ENCODE data around the gene APOBEC3C.
"Not testable (repeated sequence)": the region's sequence is repeated elsewhere in the genome, so short reads cannot be mapped to it uniquely, and the experiment has no call there.

Gene APOBEC3C

DNA sequence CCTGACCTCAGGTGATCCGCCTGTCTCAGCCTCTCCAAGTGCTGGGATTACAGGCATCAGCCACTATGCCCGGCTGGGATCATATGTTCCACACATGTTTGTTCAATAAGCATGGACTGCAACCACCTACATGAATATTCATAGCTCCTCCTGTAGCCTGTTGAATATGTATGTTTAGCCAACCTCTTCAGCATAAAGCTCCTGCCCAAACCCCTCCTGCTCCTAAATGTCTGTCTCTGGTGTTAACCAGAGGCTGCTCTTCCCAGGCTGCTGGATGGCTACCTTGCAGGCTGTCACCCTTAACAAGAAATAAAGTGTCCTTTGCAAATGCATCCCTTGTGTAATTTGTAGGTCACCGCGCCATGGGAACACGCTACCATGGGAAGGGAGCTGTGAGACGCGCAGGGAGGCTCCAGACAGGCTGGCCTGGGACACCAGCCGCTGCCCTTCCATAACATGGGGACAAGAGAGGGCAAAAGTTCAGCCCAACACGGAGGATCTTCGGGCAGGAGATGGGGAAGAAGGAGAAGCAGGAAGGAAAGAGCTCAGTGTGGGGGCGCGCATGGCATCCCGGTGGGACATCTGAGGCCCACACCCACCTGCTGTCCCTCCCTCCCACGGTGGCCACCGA is 6.1 kb downstream of the APOBEC3C start:
- DNase-seq (ENCODE audit: low read depth in 2 of 2) = not testable (repeated sequence)

- DNase-seq (ENCODE audit: low read depth in 2 of 2) = no peak
Measured at GRCh38 chr22:39021552-39022250, 7.6 kb downstream of the APOBEC3C start.

- DNase-seq (ENCODE audit: low read depth in 2 of 2) = no peak
Measured at GRCh38 chr22:39024519-39025308, 10.7 kb downstream of the APOBEC3C start.

DNA sequence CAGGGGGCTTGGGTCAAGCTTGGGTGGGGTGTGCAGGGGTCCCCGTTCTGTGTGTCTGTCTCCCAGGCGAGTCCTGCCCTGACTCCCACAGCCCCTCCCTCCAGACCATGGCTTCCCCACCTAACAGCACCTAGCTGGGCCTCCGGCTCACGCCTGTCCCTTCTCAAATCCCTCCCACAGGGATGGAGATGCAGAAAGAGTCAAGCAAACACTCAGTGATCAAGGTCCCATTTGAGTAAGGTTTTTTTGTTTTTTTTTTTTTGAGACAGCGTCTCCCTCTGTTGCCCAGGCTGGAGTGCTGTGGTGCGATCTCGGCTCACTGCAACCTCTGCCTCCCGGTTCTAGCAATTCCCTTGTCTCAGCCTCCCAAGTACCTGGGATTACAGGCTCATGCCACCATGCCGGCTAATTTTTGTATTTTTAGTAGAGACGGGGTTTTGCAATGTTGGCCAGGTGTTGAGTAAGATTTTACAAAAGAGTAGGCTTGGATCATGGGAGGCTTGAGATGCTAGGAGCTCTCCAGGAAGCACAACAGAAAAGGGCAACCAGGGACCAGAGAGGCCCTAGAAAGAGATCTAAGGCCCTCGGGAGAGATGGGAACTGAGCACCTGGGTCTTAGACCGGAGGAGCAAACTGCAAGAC is 12.6 kb downstream of the APOBEC3C start:
- DNase-seq (ENCODE audit: low read depth in 2 of 2) = no peak

DNA sequence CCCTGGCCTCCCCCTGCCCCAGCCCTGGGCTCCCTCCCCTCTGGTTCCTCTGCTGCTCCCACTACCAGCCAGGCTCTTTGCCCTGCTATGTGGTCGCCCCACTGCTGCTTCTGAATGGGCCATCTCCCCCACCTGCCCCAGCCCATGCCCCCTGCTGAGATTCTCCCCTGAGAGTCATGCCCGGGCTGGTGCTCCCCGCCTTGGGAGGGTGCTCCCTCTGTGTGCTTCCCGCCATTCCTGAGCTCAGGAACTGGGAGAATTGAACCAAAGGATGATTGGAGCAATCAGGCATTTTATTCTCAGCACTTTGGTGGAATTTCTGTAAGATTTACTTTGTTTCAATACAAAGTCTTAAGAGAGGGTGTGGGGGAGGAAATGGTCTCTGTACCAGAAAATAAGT is 13.7 kb downstream of the APOBEC3C start:
- no peak for DNase-seq (ENCODE audit: low read depth in 2 of 2)

DNA sequence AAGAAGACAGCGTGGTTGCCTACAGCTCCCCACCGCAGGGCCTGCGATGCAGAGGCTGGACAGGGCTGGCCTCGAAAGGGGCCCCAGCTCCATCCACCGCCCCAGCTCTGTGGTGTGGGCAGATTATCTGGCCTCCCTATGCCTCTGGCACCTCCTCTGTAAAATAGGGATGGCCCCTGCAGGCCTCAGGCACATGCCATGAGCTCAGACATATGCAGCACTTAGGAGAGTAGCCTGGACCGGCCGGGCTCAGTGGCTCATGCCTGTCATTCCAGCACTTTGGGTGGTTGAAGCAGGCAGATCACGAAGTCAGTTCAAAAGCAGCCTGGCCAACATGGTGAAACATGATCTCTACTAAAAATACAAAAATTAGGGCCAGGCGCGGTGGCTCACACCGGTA is 14.2 kb downstream of the APOBEC3C start:
- no peak for DNase-seq (ENCODE audit: low read depth in 2 of 2)

DNA sequence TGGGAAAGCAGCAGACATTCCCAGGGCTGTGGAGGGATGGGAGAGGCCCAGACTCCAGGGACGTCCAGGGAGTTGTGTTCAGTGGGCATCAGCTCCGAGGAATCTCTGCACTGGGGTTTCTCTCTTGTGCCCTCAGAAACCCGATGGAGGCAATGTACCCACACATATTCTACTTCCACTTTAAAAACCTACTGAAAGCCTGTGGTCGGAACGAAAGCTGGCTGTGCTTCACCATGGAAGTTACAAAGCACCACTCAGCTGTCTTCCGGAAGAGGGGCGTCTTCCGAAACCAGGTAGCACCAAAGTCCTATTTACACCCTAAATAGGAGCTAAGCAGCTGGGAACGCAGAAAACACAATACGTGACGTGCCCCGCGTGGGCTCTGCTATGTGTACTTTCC is 15.2 kb downstream of the APOBEC3C start:
- no peak for DNase-seq (ENCODE audit: low read depth in 2 of 2)

GRCh38 chr22:39030705-39031104 is 16.6 kb downstream of the APOBEC3C start:
- DNase-seq (ENCODE audit: low read depth in 2 of 2) = no peak

DNA sequence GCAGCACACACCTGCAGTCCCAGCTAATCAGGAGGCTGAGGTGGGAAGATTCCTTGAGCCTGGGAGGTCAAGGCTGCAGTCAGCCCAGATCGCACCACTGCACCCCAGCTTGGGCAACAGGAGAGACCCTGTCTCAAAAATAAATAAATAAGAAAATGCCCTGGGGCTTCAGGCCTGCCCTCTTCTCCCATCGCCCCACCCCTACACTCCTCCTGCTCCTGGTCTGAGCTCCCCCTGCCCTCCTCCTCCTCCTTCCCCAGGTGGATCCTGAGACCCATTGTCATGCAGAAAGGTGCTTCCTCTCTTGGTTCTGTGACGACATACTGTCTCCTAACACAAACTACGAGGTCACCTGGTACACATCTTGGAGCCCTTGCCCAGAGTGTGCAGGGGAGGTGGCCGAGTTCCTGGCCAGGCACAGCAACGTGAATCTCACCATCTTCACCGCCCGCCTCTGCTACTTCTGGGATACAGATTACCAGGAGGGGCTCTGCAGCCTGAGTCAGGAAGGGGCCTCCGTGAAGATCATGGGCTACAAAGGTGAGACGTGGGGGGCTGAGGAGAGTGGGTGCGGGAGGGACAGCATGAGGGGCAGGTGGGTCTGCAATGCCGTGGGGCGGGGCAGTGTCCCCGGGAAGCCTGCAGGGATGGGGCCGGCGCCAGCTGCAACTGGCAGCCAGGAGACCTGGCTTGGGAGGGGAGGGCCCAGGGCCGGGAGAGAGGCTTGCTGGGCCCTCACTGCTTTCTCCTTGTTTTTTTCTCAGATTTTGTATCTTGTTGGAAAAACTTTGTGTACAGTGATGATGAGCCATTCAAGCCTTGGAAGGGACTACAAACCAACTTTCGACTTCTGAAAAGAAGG is 17.6 kb downstream of the APOBEC3C start:
- not testable (repeated sequence) for DNase-seq (ENCODE audit: low read depth in 2 of 2)

DNA sequence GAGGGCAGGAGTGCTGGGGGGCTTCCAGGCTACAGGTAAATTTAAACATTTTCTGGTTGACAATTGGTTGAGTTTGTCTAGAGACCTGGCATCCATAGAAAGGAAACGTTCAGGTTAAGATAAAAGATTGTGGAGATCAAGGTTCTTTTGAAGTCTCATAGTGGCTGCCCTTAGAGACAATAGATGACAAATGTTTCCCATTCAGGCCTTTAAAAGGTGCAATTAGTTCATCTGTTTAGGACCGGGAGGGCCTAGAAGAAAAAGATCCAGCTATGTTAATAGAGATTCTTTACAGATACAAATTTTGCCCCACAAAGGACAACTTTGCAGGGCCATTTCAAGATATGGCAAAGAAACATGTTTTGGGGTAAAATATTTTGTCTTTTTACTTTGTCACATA is 23.0 kb downstream of the APOBEC3C start:
- DNase-seq (ENCODE audit: low read depth in 2 of 2) = not testable (repeated sequence)

DNA sequence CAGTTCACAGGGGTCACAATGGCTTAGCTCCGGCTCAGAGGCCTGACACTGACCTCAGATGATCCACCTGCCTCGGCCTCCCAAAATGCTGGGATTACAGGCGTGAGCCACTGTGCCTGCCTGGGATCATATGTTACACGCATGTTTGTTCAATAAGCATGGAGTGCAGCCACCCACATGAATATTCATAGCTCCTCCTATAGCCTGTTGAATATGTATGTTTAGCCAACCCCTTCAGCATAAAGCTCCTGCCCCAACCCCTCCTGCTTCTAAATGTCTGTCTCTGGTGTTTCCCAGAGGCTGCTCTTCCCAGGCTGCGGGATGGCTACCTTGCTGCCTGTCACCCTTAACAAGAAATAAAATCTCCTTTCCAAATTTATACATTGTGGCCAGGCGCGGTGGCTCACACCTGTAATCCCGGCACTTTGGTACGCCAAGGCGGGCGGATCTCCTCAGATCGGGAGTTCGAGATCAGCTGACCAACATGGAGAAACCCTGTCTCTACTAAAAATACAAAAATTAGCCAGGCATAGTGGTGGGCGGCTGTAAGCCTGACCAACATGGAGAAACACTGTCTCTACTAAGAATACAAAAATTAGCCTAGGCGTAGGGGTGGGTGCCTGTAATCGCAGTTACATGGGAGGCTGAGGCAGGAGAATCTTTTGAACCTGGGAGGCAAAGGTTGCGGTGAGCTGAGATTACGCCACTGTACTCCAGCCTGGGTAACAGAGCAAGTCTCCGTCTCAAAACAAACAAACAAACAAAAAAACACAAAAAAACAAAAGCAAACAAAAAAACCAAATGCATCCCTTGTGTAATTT is 25.5 kb downstream of the APOBEC3C start:
- DNase-seq (ENCODE audit: low read depth in 2 of 2) = no peak

GRCh38 chr22:39040155-39040537 is 26.1 kb downstream of the APOBEC3C start:
- DNase-seq (ENCODE audit: low read depth in 2 of 2) = not testable (repeated sequence)

DNA sequence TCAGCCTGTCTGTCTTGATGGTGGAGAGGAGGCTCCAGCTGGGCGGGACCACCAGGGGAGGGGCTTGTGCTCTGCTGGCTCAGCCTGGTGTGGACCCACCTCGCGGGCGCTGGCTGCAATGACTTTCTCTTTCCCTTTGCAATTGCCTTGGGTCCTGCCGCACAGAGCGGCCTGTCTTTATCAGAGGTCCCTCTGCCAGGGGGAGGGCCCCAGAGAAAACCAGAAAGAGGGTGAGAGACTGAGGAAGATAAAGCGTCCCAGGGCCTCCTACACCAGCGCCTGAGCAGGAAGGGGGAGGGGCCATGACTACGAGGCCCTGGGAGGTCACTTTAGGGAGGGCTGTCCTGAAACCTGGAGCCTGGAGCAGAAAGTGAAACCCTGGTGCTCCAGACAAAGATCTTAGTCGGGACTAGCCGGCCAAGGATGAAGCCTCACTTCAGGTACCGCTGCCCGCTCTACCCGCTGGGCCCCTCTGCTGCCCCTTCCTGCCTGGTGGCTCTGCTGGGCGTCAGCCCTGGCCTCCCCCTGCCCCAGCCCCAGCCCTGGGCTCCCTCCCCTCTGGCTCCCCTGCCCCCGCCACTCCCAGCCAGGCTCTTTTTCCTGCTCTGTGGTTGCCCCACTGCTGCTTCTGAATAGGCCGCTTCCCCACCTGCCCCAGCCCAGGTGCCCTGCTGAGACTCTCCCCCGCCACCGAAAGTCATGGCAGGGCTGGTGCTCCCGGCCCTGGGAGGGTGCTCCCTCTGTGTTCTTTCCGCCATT is 26.7 kb downstream of the APOBEC3C start, which contains the start of gene APOBEC3F:
Gene APOBEC3F, plus strand, starts transcription at position 327 of the 759 bp plus-strand sequence. Its CDS starts 97 bp downstream, at position 424.
- not testable (repeated sequence) for DNase-seq (ENCODE audit: low read depth in 2 of 2)

DNA sequence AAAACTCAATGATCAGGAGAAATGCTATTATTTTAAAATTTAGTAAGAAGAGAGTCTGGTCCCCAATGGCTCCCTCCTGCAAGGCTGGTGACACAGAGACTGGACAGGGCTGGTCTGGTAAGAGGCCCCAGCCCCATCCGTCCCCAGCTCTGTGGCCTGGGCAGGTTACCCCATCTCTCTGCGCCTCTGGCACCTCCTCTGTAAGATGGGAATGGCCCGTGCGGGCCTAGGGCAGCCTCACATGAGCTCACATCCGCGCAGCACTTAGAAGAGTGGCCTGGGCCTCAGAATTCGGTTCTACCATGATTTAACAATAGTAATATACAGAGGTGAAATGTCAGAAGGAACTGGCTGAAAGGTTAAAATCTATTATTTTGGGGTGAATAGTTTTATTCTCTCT is 27.9 kb downstream of the APOBEC3C start:
- no peak for DNase-seq (ENCODE audit: low read depth in 2 of 2)

DNA sequence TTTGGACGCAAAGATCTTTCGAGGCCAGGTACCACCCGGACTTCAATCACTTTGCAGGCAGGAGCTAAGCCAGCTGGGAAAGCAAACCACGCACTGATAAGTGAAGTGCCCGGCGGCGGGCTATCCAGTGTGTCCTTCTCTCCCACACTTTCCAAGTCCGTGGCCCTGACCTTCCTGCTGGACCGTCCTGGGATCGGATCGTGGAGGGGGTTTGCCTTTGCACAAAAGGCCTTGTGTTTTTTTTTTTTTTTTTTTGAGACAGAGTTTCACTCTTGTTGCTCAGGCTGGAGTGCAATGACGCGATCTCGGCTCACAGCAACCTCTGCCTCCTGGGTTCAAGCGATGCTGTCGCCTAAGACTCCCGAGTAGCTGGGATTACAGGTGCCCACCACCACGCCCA is 29.0 kb downstream of the APOBEC3C start:
- DNase-seq (ENCODE audit: low read depth in 2 of 2) = not testable (repeated sequence)

DNA sequence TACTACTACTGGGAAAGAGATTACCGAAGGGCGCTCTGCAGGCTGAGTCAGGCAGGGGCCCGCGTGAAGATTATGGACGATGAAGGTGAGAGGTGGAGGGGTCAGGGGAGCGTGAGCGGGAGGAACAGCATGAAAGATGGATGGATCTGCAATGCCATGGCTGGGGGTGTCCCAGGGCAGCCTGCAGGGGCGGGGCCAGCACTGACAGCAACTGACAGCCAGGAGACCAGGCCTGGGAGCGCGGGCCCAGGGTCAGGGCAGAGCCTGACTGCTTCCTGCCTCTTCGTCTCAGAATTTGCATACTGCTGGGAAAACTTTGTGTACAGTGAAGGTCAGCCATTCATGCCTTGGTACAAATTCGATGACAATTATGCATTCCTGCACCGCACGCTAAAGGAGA is 31.1 kb downstream of the APOBEC3C start:
- not testable (repeated sequence) for DNase-seq (ENCODE audit: low read depth in 2 of 2)

- not testable (repeated sequence) for DNase-seq (ENCODE audit: low read depth in 2 of 2)
Measured at GRCh38 chr22:39049486-39049885, 35.4 kb downstream of the APOBEC3C start.

DNA sequence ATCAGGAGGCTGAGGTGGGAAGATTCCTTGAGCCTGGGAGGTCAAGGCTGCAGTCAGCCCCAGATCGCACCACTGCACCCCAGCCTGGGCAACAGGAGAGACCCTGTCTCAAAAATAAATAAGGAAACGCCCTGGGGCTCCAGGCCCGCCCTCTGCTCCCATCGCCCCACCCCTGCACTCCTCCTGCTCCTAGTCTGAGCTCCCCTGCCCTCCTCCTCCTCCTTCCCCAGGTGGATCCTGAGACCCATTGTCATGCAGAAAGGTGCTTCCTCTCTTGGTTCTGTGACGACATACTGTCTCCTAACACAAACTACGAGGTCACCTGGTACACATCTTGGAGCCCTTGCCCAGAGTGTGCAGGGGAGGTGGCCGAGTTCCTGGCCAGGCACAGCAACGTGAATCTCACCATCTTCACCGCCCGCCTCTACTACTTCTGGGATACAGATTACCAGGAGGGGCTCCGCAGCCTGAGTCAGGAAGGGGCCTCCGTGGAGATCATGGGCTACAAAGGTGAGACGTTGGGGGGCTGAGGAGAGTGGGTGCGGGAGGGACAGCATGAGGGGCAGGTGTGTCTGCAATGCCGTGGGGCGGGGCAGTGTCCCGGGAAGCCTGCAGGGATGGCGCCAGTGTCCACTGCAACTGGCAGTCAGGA is 37.9 kb downstream of the APOBEC3C start:
- not testable (repeated sequence) for DNase-seq (ENCODE audit: low read depth in 2 of 2)

GRCh38 chr22:39055658-39056057 is 41.6 kb downstream of the APOBEC3C start:
- no peak for DNase-seq (ENCODE audit: low read depth in 2 of 2)
